ENCODE data around the gene CCT3. TPM values are rescaled to one million over a fixed set of nuclear protein-coding genes. Genes with fewer than 3 reads are reported as not detected.
A peak's percentile ranks its signal among the peaks of the same experiment; 100 is the strongest.

CCT3 gene
- total and polyA plus RNA-seq, 10 of the 15 experiments (the other 5 are each of a cell fraction or from before 2014, with no cell fraction given): 319 to 585 (median 427) TPM

GRCh38 chr1:156281693-156282478 lies 56.2 kb downstream of the CCT3 start (continued):
- TF ChIP-seq ZNF687 (IDR thresholded peaks at IDR 0.05) (no peak), TCF3 (IDR thresholded peaks at IDR 0.05; ENCODE audit: borderline replicate concordance, insufficient read depth, low read depth, low read length) (no peak), MEF2A (IDR thresholded peaks at IDR 0.05; ENCODE audit: insufficient read depth, low read depth, low read length) (no peak), CEBPB (IDR thresholded peaks at IDR 0.05; ENCODE audit: borderline replicate concordance in 1 of 2, low read depth in 2 of 2, low read length in 2 of 2) (no peak), ZBTB4 (CRISPR knock-in tag; IDR thresholded peaks at IDR 0.05) (no peak), USF1 (IDR thresholded peaks at IDR 0.05; ENCODE audit: borderline replicate concordance, extremely low read length, insufficient read depth, low read depth, low read length) (no peak), ETV6 (conservative IDR thresholded peaks at IDR 0.05 in 1 of 2, IDR thresholded peaks at IDR 0.05 in 1 of 2; ENCODE audit: borderline replicate concordance in 1 of 2, low read depth in 1 of 2) (no peak), REST (IDR thresholded peaks at IDR 0.05; ENCODE audit: low read depth, low read length) (no peak), EP300 (IDR thresholded peaks at IDR 0.05; ENCODE audit: borderline replicate concordance in 1 of 2, control insufficient read depth in 1 of 2, low read depth in 2 of 2, low read length in 2 of 2) (no peak), CTCF (IDR thresholded peaks at IDR 0.05 in 2 of 3, conservative IDR thresholded peaks at IDR 0.05 in 1 of 3; ENCODE audit: control insufficient read depth in 2 of 3, extremely low read depth in 1 of 3, insufficient read depth in 1 of 3, low read depth in 3 of 3, low read length in 3 of 3) (no peak), PAX8 (IDR thresholded peaks at IDR 0.05) (no peak), CREB1 (IDR thresholded peaks at IDR 0.05; ENCODE audit: low read depth) (no peak), NBN (IDR thresholded peaks at IDR 0.05) (peak; percentile 43)

Measured in GM12878 (cell line).